ENCODE data around the gene PAPSS1. TPM values are rescaled to one million over a fixed set of nuclear protein-coding genes. Genes with fewer than 3 reads are reported as not detected.

Gene PAPSS1
- total RNA-seq, 1 experiment from 2014 or later: 83.6 TPM

DNA sequence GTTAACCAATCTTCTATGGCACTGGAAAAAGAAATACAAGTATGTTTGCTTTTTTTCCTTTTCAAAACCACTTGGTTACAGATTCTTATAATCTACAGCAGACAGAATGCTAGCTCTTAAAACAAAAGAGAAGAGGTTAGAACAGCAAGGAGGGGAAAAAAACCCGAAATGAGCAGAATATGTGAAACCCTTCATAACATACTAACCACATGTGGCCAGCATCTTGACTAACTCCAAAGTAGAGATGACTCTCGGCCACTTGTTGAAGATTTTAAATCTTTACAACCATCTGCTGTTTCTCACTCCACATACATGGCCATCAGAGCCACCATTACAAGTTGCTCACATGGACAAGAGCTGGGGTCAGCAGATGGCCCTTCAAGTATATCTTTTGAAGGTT is 100.3 kb downstream of the PAPSS1 start:
- H2BK20ac ChIP-seq (ENCODE audit: low read depth, low read length, poor library complexity, severe bottlenecking): no peak overlapping the region
- no peaks in the 10 kb centered on the region for H3K79me2 ChIP-seq (ENCODE audit: insufficient read depth, low read length)
- H4K5ac ChIP-seq (ENCODE audit: insufficient read length, low read depth, low read length): no peak overlapping the region
- no peak overlapping the region for H4K91ac ChIP-seq (ENCODE audit: insufficient read length, low read depth, low read length)
- no peak overlapping the region for H3T11ph ChIP-seq (ENCODE audit: low read length)
- no peak overlapping the region for H4K8ac ChIP-seq (replicated peaks; ENCODE audit: insufficient read length, low read depth, low read length)
- no peaks in the 10 kb centered on the region for H3K23me2 ChIP-seq (ENCODE audit: insufficient read length, low read depth, low read length, poor library complexity, severe bottlenecking)
- Mint-ChIP-seq H3K4me3 (no peak overlapping the region), H3K27ac (no peak overlapping the region), H3K36me3 (ENCODE audit: insufficient read depth in 1 of 3, low read depth in 3 of 3) (peaks cover 16 to 34% (median 21%) of the 10 kb centered on the region in 3 experiments), H3K4me1 (no peaks in the 10 kb centered on the region), H3K27me3 (ENCODE audit: low read depth) (no peaks in the 10 kb centered on the region), H3K9me3 (peaks cover 3 to 10% of the 10 kb centered on the region in 2 experiments; a peak in 4 of 5 replicates)
- H3K9ac ChIP-seq (ENCODE audit: extremely low read depth, insufficient read length, low read length): no peak overlapping the region
- no peak overlapping the region for H2BK12ac ChIP-seq (ENCODE audit: insufficient read length, low read depth, low read length)
- H3K27ac ChIP-seq (ENCODE audit: insufficient read length, low read depth, low read length): no peak overlapping the region
- H2AFZ ChIP-seq (ENCODE audit: low read length): no peak overlapping the region
- DNase-seq: no peak
- H4K20me1 ChIP-seq (ENCODE audit: control insufficient read depth, insufficient read depth, insufficient read length): no peaks in the 10 kb centered on the region
- TF ChIP-seq, protein P1, sequence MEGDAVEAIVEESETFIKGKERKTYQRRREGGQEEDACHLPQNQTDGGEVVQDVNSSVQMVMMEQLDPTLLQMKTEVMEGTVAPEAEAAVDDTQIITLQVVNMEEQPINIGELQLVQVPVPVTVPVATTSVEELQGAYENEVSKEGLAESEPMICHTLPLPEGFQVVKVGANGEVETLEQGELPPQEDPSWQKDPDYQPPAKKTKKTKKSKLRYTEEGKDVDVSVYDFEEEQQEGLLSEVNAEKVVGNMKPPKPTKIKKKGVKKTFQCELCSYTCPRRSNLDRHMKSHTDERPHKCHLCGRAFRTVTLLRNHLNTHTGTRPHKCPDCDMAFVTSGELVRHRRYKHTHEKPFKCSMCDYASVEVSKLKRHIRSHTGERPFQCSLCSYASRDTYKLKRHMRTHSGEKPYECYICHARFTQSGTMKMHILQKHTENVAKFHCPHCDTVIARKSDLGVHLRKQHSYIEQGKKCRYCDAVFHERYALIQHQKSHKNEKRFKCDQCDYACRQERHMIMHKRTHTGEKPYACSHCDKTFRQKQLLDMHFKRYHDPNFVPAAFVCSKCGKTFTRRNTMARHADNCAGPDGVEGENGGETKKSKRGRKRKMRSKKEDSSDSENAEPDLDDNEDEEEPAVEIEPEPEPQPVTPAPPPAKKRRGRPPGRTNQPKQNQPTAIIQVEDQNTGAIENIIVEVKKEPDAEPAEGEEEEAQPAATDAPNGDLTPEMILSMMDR (conservative IDR thresholded peaks at IDR 0.05): no peak
- no CpG with 5 or more reads among the region's 2 CpGs for WGBS (ENCODE audit: extremely low coverage, insufficient read length, low lambda C conversion rate)
- H3K23ac ChIP-seq (ENCODE audit: insufficient read length, low read depth, low read length): no peak overlapping the region
- no peak overlapping the region for H3K18ac ChIP-seq (ENCODE audit: insufficient read length, low read depth, low read length)
- no peak overlapping the region for H3K14ac ChIP-seq (ENCODE audit: insufficient read depth, low read length)
- H2AK5ac ChIP-seq (ENCODE audit: insufficient read length, low read length): no peak overlapping the region
- H2BK5ac ChIP-seq (ENCODE audit: insufficient read length, low read length): no peak overlapping the region
- H3K56ac ChIP-seq (ENCODE audit: insufficient read length, low read depth, low read length): no peak overlapping the region
- H3K9me3 ChIP-seq (ENCODE audit: control insufficient read depth, low read depth, low read length): no peaks in the 10 kb centered on the region
- no peak overlapping the region for H2BK120ac ChIP-seq (ENCODE audit: low read depth, low read length, poor library complexity, severe bottlenecking)
- no peak overlapping the region for H3K4me2 ChIP-seq (ENCODE audit: insufficient read depth, insufficient read length, low read length)
- H3K27me3 ChIP-seq (ENCODE audit: insufficient read depth, low read length): no peaks in the 10 kb centered on the region
- H2BK15ac ChIP-seq (ENCODE audit: low read depth, low read length): no peak overlapping the region
- no peak overlapping the region for H3K4ac ChIP-seq (ENCODE audit: low read depth, low read length)
- no peaks in the 10 kb centered on the region for H3K4me1 ChIP-seq (ENCODE audit: insufficient read depth, low read length)
- H3K79me1 ChIP-seq (ENCODE audit: insufficient read depth, low read depth, low read length, poor library complexity, severe bottlenecking): peaks cover 3% of the 10 kb centered on the region

Measured in H9 (cell line).